Colonic mucosa (tissue), 4 donors: ENCODE measurements around the gene PAAF1. TPM values are rescaled to one million over a fixed set of nuclear protein-coding genes. Genes with fewer than 3 reads are reported as not detected.

Experiments
- DNase-seq: peaks from one replicate; pipeline ENCODE4 v3.0.0-alpha.2; 2020
- H3K27ac ChIP-seq: fragments of 200-600 bp; one replicate; pipeline ENCODE4 v1.8.0; 2021
- H3K27me3 ChIP-seq: fragments of 200-600 bp; one replicate; pipeline ENCODE4 v1.8.0; 2021
- H3K36me3 ChIP-seq: fragments of 200-600 bp; one replicate; pipeline ENCODE4 v1.8.0; 2021
- H3K4me1 ChIP-seq: fragments of 200-600 bp; one replicate; pipeline ENCODE4 v1.8.0; 2021; ENCODE audit warnings: mild to moderate bottlenecking
- H3K4me3 ChIP-seq: fragments of 200-600 bp; one replicate; pipeline ENCODE4 v1.8.0; 2021
- H3K9ac ChIP-seq, 2 donors: one replicate each; pipeline ENCODE4 v1.7.0; 2013; ENCODE audit warnings: control low read depth in 2 of 2, low read depth in 2 of 2, low read length in 2 of 2
- H3K9me3 ChIP-seq: fragments of 200-600 bp; one replicate; pipeline ENCODE4 v1.8.0; 2021
- intact Hi-C: fragments of 100-400 bp; cut with DNase I; formaldehyde crosslinking; loops from one replicate; pipeline ENCODE4 v1.14.1; 2022
- total RNA-seq, 2 donors: library from RNA; stranded (reverse); fragmentation: NEBNext Ultra II Directional in 1 of 2; extraction: Animal tissue kit (Norgen Biotek cat#: 25700) in 1 of 2; gene quantifications; one replicate each; pipeline ENCODE4 v1.2.1, GENCODE V29; 2021
- TF ChIP-seq, protein P1 (sequence below): fragments of 200-600 bp; IDR thresholded peaks from one replicate; pipeline ENCODE4 v1.8.0; 2022; ENCODE audit warnings: antibody characterized with exemption, mild to moderate bottlenecking
- donor health status: healthy.
- donor health status: DM: no; HTN: no; CAD: no.
- donor health status: DM: no; HTN: no; CAD: no.

The PAAF1 gene
- total RNA-seq, 2 donors from 2014 or later, result 13.2 to 17.8 TPM

DNA sequence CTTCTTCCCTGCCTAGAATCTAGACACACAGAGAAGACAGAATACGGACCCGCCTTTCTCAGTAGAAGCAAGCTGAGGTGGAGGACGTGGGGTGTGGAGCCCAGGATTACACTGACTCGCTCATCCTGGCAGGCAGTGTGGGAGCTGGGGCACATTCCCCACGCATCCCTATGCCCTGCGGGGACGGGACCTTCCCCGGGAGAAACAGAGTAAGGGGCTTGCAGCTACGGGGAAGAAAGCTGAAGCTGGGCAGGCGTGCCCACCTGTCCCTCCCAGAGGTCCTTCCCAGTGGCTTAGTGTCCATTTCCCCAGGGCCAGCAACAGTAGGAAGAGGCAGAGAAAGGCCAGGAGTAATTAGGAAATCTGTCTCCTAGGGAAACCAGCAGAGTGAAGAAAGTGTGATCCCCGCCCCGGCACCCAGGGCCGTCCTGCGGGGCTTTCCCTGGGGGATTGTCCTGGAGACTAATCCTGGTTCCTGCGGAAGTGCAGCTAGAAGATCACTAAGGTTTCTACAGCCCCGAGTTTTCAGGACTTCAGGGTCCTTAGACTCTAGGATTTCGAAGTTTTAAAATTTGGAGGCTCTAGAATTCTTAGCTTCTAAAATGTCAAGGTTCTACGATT, 81.8 kb downstream of the PAAF1 start:
- TF ChIP-seq, protein P1, sequence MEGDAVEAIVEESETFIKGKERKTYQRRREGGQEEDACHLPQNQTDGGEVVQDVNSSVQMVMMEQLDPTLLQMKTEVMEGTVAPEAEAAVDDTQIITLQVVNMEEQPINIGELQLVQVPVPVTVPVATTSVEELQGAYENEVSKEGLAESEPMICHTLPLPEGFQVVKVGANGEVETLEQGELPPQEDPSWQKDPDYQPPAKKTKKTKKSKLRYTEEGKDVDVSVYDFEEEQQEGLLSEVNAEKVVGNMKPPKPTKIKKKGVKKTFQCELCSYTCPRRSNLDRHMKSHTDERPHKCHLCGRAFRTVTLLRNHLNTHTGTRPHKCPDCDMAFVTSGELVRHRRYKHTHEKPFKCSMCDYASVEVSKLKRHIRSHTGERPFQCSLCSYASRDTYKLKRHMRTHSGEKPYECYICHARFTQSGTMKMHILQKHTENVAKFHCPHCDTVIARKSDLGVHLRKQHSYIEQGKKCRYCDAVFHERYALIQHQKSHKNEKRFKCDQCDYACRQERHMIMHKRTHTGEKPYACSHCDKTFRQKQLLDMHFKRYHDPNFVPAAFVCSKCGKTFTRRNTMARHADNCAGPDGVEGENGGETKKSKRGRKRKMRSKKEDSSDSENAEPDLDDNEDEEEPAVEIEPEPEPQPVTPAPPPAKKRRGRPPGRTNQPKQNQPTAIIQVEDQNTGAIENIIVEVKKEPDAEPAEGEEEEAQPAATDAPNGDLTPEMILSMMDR, result no peak
- no peak for DNase-seq
- H3K4me1 ChIP-seq, result no peaks in the 10 kb centered on the region
- no peak overlapping the region for H3K9ac ChIP-seq
- no peaks in the 10 kb centered on the region for H3K27me3 ChIP-seq
- H3K36me3 ChIP-seq, result no peaks in the 10 kb centered on the region
- H3K4me3 ChIP-seq, result no peak overlapping the region
- intact Hi-C loops, result no loop called here
- H3K27ac ChIP-seq, result no peak overlapping the region
- H3K9me3 ChIP-seq, result no peaks in the 10 kb centered on the region

DNA sequence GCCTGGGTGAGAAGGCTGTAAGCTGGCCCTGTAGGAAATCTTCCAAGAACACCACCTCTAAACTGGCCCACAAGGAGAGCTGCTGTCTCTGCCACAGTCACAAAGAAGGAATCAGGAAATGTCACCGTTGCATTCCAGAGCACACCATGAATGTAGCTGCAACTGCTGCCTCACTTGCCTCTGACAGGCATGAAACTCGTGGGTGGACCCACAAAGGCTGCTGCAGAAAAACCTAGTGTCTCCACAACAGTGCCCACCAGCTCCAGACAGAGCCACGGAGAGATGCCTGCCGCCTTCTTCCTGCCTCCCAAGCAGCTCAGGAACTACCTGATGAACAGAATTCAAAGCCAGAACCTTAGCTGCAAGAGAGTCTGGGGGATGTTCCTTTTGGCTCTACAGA, 84.5 kb downstream of the PAAF1 start:
- TF ChIP-seq, protein P1, result no peak
- Histone ChIP-seq H3K4me1 (no peaks in the 10 kb centered on the region), H3K4me3 (no peak overlapping the region), H3K27ac (no peak overlapping the region), H3K9me3 (no peaks in the 10 kb centered on the region), H3K9ac (no peak overlapping the region), H3K27me3 (no peaks in the 10 kb centered on the region), H3K36me3 (no peaks in the 10 kb centered on the region)
- intact Hi-C loops, result loop anchor here (5.0 kb wide), 1 partner anchor 131 kb away; no protein-coding TSS in a partner anchor
- DNase-seq, result no peak

GRCh38 chr11:73962101-73962705, 85.4 kb downstream of the PAAF1 start:
- TF ChIP-seq, protein P1, result no peak
- Histone ChIP-seq H3K36me3 (no peaks in the 10 kb centered on the region), H3K9ac (no peak overlapping the region), H3K27me3 (no peaks in the 10 kb centered on the region), H3K4me1 (no peaks in the 10 kb centered on the region), H3K9me3 (no peaks in the 10 kb centered on the region), H3K4me3 (no peak overlapping the region), H3K27ac (no peak overlapping the region)
- intact Hi-C loops, result loop anchor here (5.0 kb wide), 1 partner anchor 130 kb away; no protein-coding TSS in a partner anchor
- no peak for DNase-seq

DNA sequence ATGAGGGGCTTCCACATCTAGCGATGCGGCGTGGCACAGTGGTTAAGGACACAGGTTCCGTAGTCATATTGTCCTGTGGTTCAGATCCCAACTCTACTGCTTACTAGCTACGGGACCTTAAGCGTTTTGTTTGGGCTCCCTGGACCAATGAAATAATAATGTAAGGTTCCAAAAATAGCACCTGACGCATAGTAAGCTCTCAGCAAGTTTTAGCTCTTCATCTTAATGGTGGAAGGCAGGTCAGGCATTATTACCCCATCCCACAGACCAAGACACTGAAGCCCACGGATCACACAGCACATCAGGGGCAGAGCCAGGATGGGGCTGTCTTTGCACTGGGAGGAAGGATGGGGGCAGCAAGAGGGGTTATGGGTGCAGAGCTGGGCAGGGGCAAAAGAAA, 87.1 kb downstream of the PAAF1 start:
- Histone ChIP-seq H3K27ac (no peak overlapping the region), H3K9ac (no peak overlapping the region), H3K4me3 (no peak overlapping the region), H3K36me3 (no peaks in the 10 kb centered on the region), H3K27me3 (no peaks in the 10 kb centered on the region), H3K4me1 (no peaks in the 10 kb centered on the region), H3K9me3 (no peaks in the 10 kb centered on the region)
- TF ChIP-seq, protein P1, result no peak
- DNase-seq, result no peak
- intact Hi-C loops, result loop anchor here (5.0 kb wide), 1 partner anchor 128 kb away; no protein-coding TSS in a partner anchor

DNA sequence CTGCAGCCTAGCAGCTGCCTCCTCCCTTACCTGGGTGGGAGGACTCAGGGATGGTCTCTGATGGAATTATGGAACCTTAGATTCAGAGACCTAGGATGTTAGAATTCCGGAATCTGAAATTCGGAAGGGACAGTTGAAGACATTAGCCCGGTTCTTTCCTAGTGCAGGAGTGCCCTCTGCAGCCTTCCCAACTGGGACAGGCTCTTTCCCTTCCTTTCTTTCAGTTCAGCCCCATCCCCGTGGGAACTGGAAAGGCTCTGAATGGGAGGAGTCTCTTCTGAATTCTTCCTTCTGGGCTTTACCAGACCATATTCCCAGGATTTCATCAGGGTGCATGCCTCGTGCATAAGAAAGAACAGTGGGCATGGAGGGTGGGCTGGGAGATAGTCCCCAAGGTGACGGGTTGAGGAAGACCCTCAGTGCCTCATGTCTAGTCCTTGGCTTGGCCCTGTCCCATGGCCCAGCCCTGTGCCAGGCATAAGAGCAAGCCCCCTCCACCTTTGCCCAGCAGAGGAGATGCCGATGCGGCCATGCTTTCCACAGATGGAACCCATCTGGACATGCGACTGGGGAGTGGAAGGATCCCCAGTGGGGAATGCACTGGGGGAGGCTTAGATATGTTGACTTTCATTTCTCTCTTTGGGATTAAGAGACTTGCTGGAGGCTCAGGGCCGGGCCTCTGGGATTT, 88.4 kb downstream of the PAAF1 start:
- H3K4me3 ChIP-seq, result no peak overlapping the region
- DNase-seq, result no peak
- no peaks in the 10 kb centered on the region for H3K4me1 ChIP-seq
- no peak overlapping the region for H3K27ac ChIP-seq
- no peaks in the 10 kb centered on the region for H3K27me3 ChIP-seq
- TF ChIP-seq, protein P1, result no peak
- intact Hi-C loops, result no loop called here
- no peaks in the 10 kb centered on the region for H3K36me3 ChIP-seq
- H3K9ac ChIP-seq, result no peak overlapping the region
- no peaks in the 10 kb centered on the region for H3K9me3 ChIP-seq
